Endodermal cell (in vitro differentiated cells): Measurements from ENCODE around the gene UBE2L5. TPM values are rescaled to one million over a fixed set of nuclear protein-coding genes. Genes with fewer than 3 reads are reported as not detected.

ENCODE experiments used
- DNase-seq: peaks from one replicate; pipeline ENCODE4 v3.0.0-alpha.2; 2017
- H3K27ac ChIP-seq: 2 replicates; pipeline ENCODE4 v1.5.1; 2013; ENCODE audit warnings: mild to moderate bottlenecking, low read depth, low read length, moderate library complexity
- H3K27me3 ChIP-seq: 2 replicates; pipeline ENCODE4 v1.6.1; 2013; ENCODE audit warnings: mild to moderate bottlenecking, low read length, moderate library complexity; ENCODE audit not compliant: insufficient read depth, control insufficient read depth, poor library complexity, severe bottlenecking
- H3K36me3 ChIP-seq: 2 replicates; pipeline ENCODE4 v1.7.0; 2013; ENCODE audit warnings: mild to moderate bottlenecking, low read length, moderate library complexity; ENCODE audit not compliant: control insufficient read depth, insufficient read depth
- H3K4me1 ChIP-seq: one replicate; pipeline ENCODE4 v1.7.0; 2013; ENCODE audit warnings: low read length; ENCODE audit not compliant: control insufficient read depth, insufficient read depth
- H3K4me3 ChIP-seq: 2 replicates; pipeline ENCODE4 v1.5.1; 2013; ENCODE audit warnings: mild to moderate bottlenecking, low read length, moderate library complexity
- H3K9ac ChIP-seq: 2 replicates; pipeline ENCODE4 v1.6.1; 2013; ENCODE audit warnings: mild to moderate bottlenecking, low read length, moderate library complexity; ENCODE audit not compliant: poor library complexity, severe bottlenecking; ENCODE audit errors: extremely low read depth
- H3K9me3 ChIP-seq: 2 replicates; pipeline ENCODE4 v1.6.1; 2013; ENCODE audit warnings: mild to moderate bottlenecking, low read length, moderate library complexity; ENCODE audit not compliant: control insufficient read depth
- H3K27ac Mint-ChIP-seq: 2 replicates; pipeline ENCODE4 v1.8.0; 2020; ENCODE audit warnings: mixed read lengths
- H3K27me3 Mint-ChIP-seq: 2 replicates; pipeline ENCODE4 v1.8.0; 2021; ENCODE audit warnings: mild to moderate bottlenecking, mixed read lengths; ENCODE audit not compliant: insufficient read depth
- H3K36me3 Mint-ChIP-seq: 2 replicates; pipeline ENCODE4 v1.8.0; 2020; ENCODE audit warnings: low read depth, mixed read lengths
- H3K4me1 Mint-ChIP-seq: 2 replicates; pipeline ENCODE4 v1.8.0; 2020; ENCODE audit warnings: mixed read lengths
- H3K4me3 Mint-ChIP-seq: 2 replicates; pipeline ENCODE4 v1.8.0; 2020; ENCODE audit warnings: mild to moderate bottlenecking, moderate library complexity, mixed read lengths
- H3K9me3 Mint-ChIP-seq: 2 replicates; pipeline ENCODE4 v1.8.0; 2020; ENCODE audit warnings: mild to moderate bottlenecking, mixed read lengths
- CTCF ChIP-seq: fragments of 200-600 bp; sonication (generic); conservative IDR thresholded peaks from 2 replicates; pipeline ENCODE4 v1.5.0; 2021; ENCODE audit warnings: antibody characterized with exemption, mild to moderate bottlenecking
- WGBS, 2 experiments: methylation state at CpG; one replicate each; pipeline versions ENCODE4 v1.1.5 to v1.1.7; 2013; ENCODE audit warnings: missing lambda C conversion rate in 2 of 2, mixed read lengths in 1 of 2; ENCODE audit not compliant: insufficient coverage in 1 of 2, insufficient read length in 1 of 2; 5-methylcytosine and 5-hydroxymethylcytosine counted together
- total RNA-seq, 2 donors: library from RNA; stranded (reverse); fragmentation: NEBNext Ultra II Directional in 1 of 2; extraction: Animal tissue kit (Norgen Biotek cat#: 25700) in 1 of 2; gene quantifications; 2 replicates in 1 of 2; 3 replicates in 1 of 2; pipeline ENCODE4 v1.2.1, GENCODE V29; 2021

UBE2L5 gene
- total RNA-seq, 2 donors from 2014 or later: not detected

- Mint-ChIP-seq H3K36me3 (no peaks in the 10 kb centered on the region), H3K27ac (no peak overlapping the region), H3K4me3 (no peak overlapping the region), H3K4me1 (peaks cover 10% of the 10 kb centered on the region), H3K27me3 (peaks cover 27% of the 10 kb centered on the region), H3K9me3 (no peaks in the 10 kb centered on the region)
- H3K27me3 ChIP-seq: peaks cover 47% of the 10 kb centered on the region
- no peaks in the 10 kb centered on the region for H3K4me1 ChIP-seq
- no peak overlapping the region for H3K4me3 ChIP-seq
- no peak for DNase-seq
- TF ChIP-seq CTCF: no peak
- H3K27ac ChIP-seq: no peak overlapping the region
- 89 to 100% methylated on average over 1 to 3 of the region's 3 CpGs for WGBS, 2 experiments
- H3K9me3 ChIP-seq: no peaks in the 10 kb centered on the region
- H3K36me3 ChIP-seq: no peaks in the 10 kb centered on the region
- no peak overlapping the region for H3K9ac ChIP-seq
Observed at GRCh38 chr13:30423891-30424290, 1.6 kb downstream of the UBE2L5 start.

GRCh38 chr13:30429235-30429634 is 6.9 kb downstream of the UBE2L5 start:
- H3K9me3 ChIP-seq: no peaks in the 10 kb centered on the region
- Mint-ChIP-seq H3K9me3 (no peaks in the 10 kb centered on the region), H3K4me3 (no peak overlapping the region), H3K4me1 (no peaks in the 10 kb centered on the region), H3K27ac (no peak overlapping the region), H3K36me3 (no peaks in the 10 kb centered on the region), H3K27me3 (peaks cover 1% of the 10 kb centered on the region)
- H3K27me3 ChIP-seq: peaks cover 8% of the 10 kb centered on the region
- H3K36me3 ChIP-seq: no peaks in the 10 kb centered on the region
- H3K4me1 ChIP-seq: no peaks in the 10 kb centered on the region
- no peak overlapping the region for H3K9ac ChIP-seq
- DNase-seq: no peak
- no peak overlapping the region for H3K27ac ChIP-seq
- 95 to 100% methylated on average over 1 to 2 of the region's 3 CpGs for WGBS, 2 experiments
- H3K4me3 ChIP-seq: no peak overlapping the region
- no peak for TF ChIP-seq CTCF

- H3K9me3 ChIP-seq: no peaks in the 10 kb centered on the region
- Mint-ChIP-seq H3K27me3 (peaks cover 1% of the 10 kb centered on the region), H3K9me3 (no peaks in the 10 kb centered on the region), H3K36me3 (no peaks in the 10 kb centered on the region), H3K4me3 (no peak overlapping the region), H3K27ac (no peak overlapping the region), H3K4me1 (no peaks in the 10 kb centered on the region)
- 82 to 93% methylated on average over 2 to 6 of the region's 6 CpGs for WGBS, 2 experiments
- DNase-seq: no peak
- H3K36me3 ChIP-seq: no peaks in the 10 kb centered on the region
- peaks cover under 1% of the 10 kb centered on the region for H3K27me3 ChIP-seq
- H3K4me3 ChIP-seq: no peak overlapping the region
- no peak overlapping the region for H3K27ac ChIP-seq
- no peaks in the 10 kb centered on the region for H3K4me1 ChIP-seq
- H3K9ac ChIP-seq: no peak overlapping the region
- no peak for TF ChIP-seq CTCF
Observed at GRCh38 chr13:30429721-30430694, 7.7 kb downstream of the UBE2L5 start.
